ENCODE data around the gene BACE2. TPM values are rescaled to one million over a fixed set of nuclear protein-coding genes. Genes with fewer than 3 reads are reported as not detected.
A peak's percentile ranks its signal among the peaks of the same experiment; 100 is the strongest.

The BACE2 gene
- total and polyA plus RNA-seq, 7 donors: 5.3 to 16.0 (median 7.2) TPM

GRCh38 chr21:41124641-41125201, 43.2 kb upstream of the BACE2 start:
- no peaks in the 10 kb centered on the region for H3K36me3 ChIP-seq (ENCODE audit: insufficient read depth in 1 of 2, low read depth in 1 of 2)
- ATAC-seq: peak in 3 of 4 donors; percentile 55 to 64 (median 58)
- no peak overlapping the region for H3K27ac ChIP-seq
- DNase-seq: no peak
- intact Hi-C loops (cut with DNase I): loop anchor here in 1 of 2 donors (5.0 kb wide), 1 partner anchor 338 kb away; no protein-coding TSS in a partner anchor
- no peak for TF ChIP-seq CTCF (IDR thresholded peaks at IDR 0.05)
- no peak overlapping the region for H3K4me3 ChIP-seq
- WGBS, 3 donors: 22 to 31% (median 26%) methylated on average over 13 of the region's 13 CpGs
- H3K4me1 ChIP-seq: no peaks in the 10 kb centered on the region
- H3K27me3 ChIP-seq (ENCODE audit: insufficient read depth in 3 of 3, low read length in 2 of 3): peaks cover 0 to 2% (median 0%) of the 10 kb centered on the region in 3 donors
- no peaks in the 10 kb centered on the region for H3K9me3 ChIP-seq

GRCh38 chr21:41128981-41129380, 39.0 kb upstream of the BACE2 start:
- no peak overlapping the region for H3K4me3 ChIP-seq
- peaks cover 0 to 2% (median 0%) of the 10 kb centered on the region in 3 donors for H3K27me3 ChIP-seq (ENCODE audit: insufficient read depth in 3 of 3, low read length in 2 of 3)
- H3K4me1 ChIP-seq: no peaks in the 10 kb centered on the region
- H3K36me3 ChIP-seq (ENCODE audit: insufficient read depth in 1 of 2, low read depth in 1 of 2): no peaks in the 10 kb centered on the region
- DNase-seq (no peak), ATAC-seq (no peak)
- TF ChIP-seq CTCF (IDR thresholded peaks at IDR 0.05): no peak
- intact Hi-C loops (cut with DNase I): no loop called here
- H3K27ac ChIP-seq: no peak overlapping the region
- no peaks in the 10 kb centered on the region for H3K9me3 ChIP-seq

- ATAC-seq: no peak
- Histone ChIP-seq H3K4me3 (no peak overlapping the region), H3K9me3 (no peaks in the 10 kb centered on the region), H3K27me3 (ENCODE audit: insufficient read depth in 3 of 3, low read length in 2 of 3) (peaks cover 0 to 2% (median 0%) of the 10 kb centered on the region in 3 donors), H3K36me3 (ENCODE audit: insufficient read depth in 1 of 2, low read depth in 1 of 2) (no peaks in the 10 kb centered on the region), H3K27ac (no peak overlapping the region), H3K4me1 (no peaks in the 10 kb centered on the region)
- no peak for DNase-seq
- intact Hi-C loops (cut with DNase I): no loop called here
- no peak for TF ChIP-seq CTCF (IDR thresholded peaks at IDR 0.05)
- WGBS, 3 donors: 74 to 81% (median 76%) methylated on average over 3 of the region's 3 CpGs
Observed at GRCh38 chr21:41130883-41131282, 37.1 kb upstream of the BACE2 start.

- Histone ChIP-seq H3K9me3 (no peaks in the 10 kb centered on the region), H3K36me3 (ENCODE audit: insufficient read depth in 1 of 2, low read depth in 1 of 2) (no peaks in the 10 kb centered on the region), H3K4me1 (no peaks in the 10 kb centered on the region), H3K4me3 (no peak overlapping the region), H3K27ac (no peak overlapping the region), H3K27me3 (ENCODE audit: insufficient read depth in 3 of 3, low read length in 2 of 3) (peaks cover 0 to 6% (median 0%) of the 10 kb centered on the region in 3 donors)
- 47 to 55% (median 48%) methylated on average over 5 of the region's 5 CpGs for WGBS, 3 donors
- intact Hi-C loops (cut with DNase I): loop anchor here in 1 of 2 donors (2.0 kb wide), 1 partner anchor 25 kb away; no protein-coding TSS in a partner anchor
- DNase-seq (no peak), ATAC-seq (peak; percentile 49 to 63 (median 56))
- TF ChIP-seq CTCF (IDR thresholded peaks at IDR 0.05): peak; percentile 45
Observed at GRCh38 chr21:41133874-41134522, 34.0 kb upstream of the BACE2 start.

All from psoas muscle (tissue), 8 donors.